Esophagus muscularis mucosa (tissue), 3 donors: Measurements from ENCODE around the gene SLC39A1.

Experiments used
- CTCF ChIP-seq, 3 experiments: fragments of 200-600 bp in 2 of 3; fragments of 450-650 bp in 1 of 3; sonication (generic) in 2 of 3; IDR thresholded peaks; one replicate each; pipeline ENCODE4 v1.5.1; 2017 to 2019; ENCODE audit warnings: antibody characterized with exemption in 3 of 3, mild to moderate bottlenecking in 2 of 3, moderate library complexity in 1 of 3
- POLR2A ChIP-seq: fragments of 450-650 bp; IDR thresholded peaks from one replicate; pipeline ENCODE4 v1.6.1; 2017; ENCODE audit warnings: antibody characterized with exemption, moderate library complexity, mild to moderate bottlenecking, low read depth
- POLR2AphosphoS5 ChIP-seq, 2 donors: sonication (generic); formaldehyde crosslinking; IDR thresholded peaks; one replicate each; pipeline ENCODE4 v1.6.1; 2017; ENCODE audit warnings: antibody characterized with exemption in 2 of 2

- TF ChIP-seq CTCF (IDR thresholded peaks at IDR 0.05) (no peak), POLR2A (no peak), POLR2AphosphoS5 (IDR thresholded peaks at IDR 0.05) (no peak)
Observed at GRCh38 chr1:153970346-153970745, 7.0 kb upstream of the SLC39A1 start.
